ENCODE results near the gene CBLL1. TPM values are rescaled to one million over a fixed set of nuclear protein-coding genes. Genes with fewer than 3 reads are reported as not detected.

Gene CBLL1
- polyA plus RNA-seq, 1 donor, result 19.1 TPM

- DNase-seq, result no peak
These were observed 406 bp downstream of the CBLL1 start for GRCh38 chr7:107744345-107744750.

GRCh38 chr7:107746006-107746405, 2.1 kb downstream of the CBLL1 start:
- DNase-seq, result no peak

- no peak for DNase-seq
These were observed 7.2 kb downstream of the CBLL1 start for GRCh38 chr7:107751113-107751512.

GRCh38 chr7:107754642-107755041, 10.7 kb downstream of the CBLL1 start:
- DNase-seq, result no peak

GRCh38 chr7:107758667-107759066, 14.7 kb downstream of the CBLL1 start:
- DNase-seq, result no peak

GRCh38 chr7:107767391-107767790, 23.4 kb downstream of the CBLL1 start:
- no peak for DNase-seq

GRCh38 chr7:107768263-107768662, 24.3 kb downstream of the CBLL1 start:
- no peak for DNase-seq

- no peak for DNase-seq
These were observed 29.1 kb downstream of the CBLL1 start for GRCh38 chr7:107773027-107773426.

GRCh38 chr7:107777702-107778101, 33.8 kb downstream of the CBLL1 start:
- DNase-seq, result no peak

- DNase-seq, result no peak
These were observed 34.3 kb downstream of the CBLL1 start for GRCh38 chr7:107778283-107778682.

GRCh38 chr7:107779647-107780099, 35.7 kb downstream of the CBLL1 start:
- DNase-seq, result no peak

GRCh38 chr7:107782374-107782773, 38.4 kb downstream of the CBLL1 start:
- DNase-seq, result no peak

- DNase-seq, result no peak
These were observed 39.7 kb downstream of the CBLL1 start for GRCh38 chr7:107783648-107784047.

GRCh38 chr7:107785170-107785569, 41.2 kb downstream of the CBLL1 start:
- no peak for DNase-seq

GRCh38 chr7:107785926-107786325, 42.0 kb downstream of the CBLL1 start:
- no peak for DNase-seq

- no peak for DNase-seq
These were observed 44.3 kb downstream of the CBLL1 start for GRCh38 chr7:107788216-107788615.

- DNase-seq, result no peak
These were observed 44.7 kb downstream of the CBLL1 start for GRCh38 chr7:107788662-107789061.

GRCh38 chr7:107789647-107790046, 45.7 kb downstream of the CBLL1 start:
- DNase-seq, result no peak

GRCh38 chr7:107792364-107792763, 48.4 kb downstream of the CBLL1 start:
- DNase-seq, result no peak

- DNase-seq, result no peak
These were observed 55.8 kb downstream of the CBLL1 start for GRCh38 chr7:107799647-107800264.

GRCh38 chr7:107803009-107803610, 59.2 kb downstream of the CBLL1 start, which contains the start of gene SLC26A3:
Gene SLC26A3 (minus strand): TSS chr7:107803223. CDS start chr7:107794509, 8,714 bp downstream.
- DNase-seq, result no peak

- DNase-seq, result no peak
These were observed 65.2 kb downstream of the CBLL1 start for GRCh38 chr7:107809179-107809578.

GRCh38 chr7:107810626-107811025, 66.7 kb downstream of the CBLL1 start:
- no peak for DNase-seq
